Measurements from ENCODE around the gene MAGEC3. TPM values are rescaled to one million over a fixed set of nuclear protein-coding genes. Genes with fewer than 3 reads are reported as not detected.

Gene MAGEC3
- total RNA-seq, 1 donor from 2014 or later, result not detected

- Mint-ChIP-seq H3K4me3 (ENCODE audit: low read depth) (no peak overlapping the region), H3K27me3 (no peaks in the 10 kb centered on the region), H3K9me3 (ENCODE audit: low read depth) (peaks cover 9% of the 10 kb centered on the region), H3K4me1 (ENCODE audit: low read depth) (no peaks in the 10 kb centered on the region), H3K27ac (no peak overlapping the region), H3K36me3 (ENCODE audit: insufficient read depth) (no peaks in the 10 kb centered on the region)
- no peak for TF ChIP-seq CTCF (IDR thresholded peaks at IDR 0.05; ENCODE audit: unreplicated experiment)
- no peak for DNase-seq (ENCODE audit: low spot score, unreplicated experiment)
Observed at GRCh38 chrX:141941234-141941633, 103.1 kb downstream of the MAGEC3 start.

- H3K27ac Mint-ChIP-seq, result no peak overlapping the region
- H3K36me3 Mint-ChIP-seq (ENCODE audit: insufficient read depth), result no peaks in the 10 kb centered on the region
- H3K4me1 Mint-ChIP-seq (ENCODE audit: low read depth), result no peaks in the 10 kb centered on the region
- H3K9me3 Mint-ChIP-seq (ENCODE audit: low read depth), result peaks cover 26% of the 10 kb centered on the region
- no peaks in the 10 kb centered on the region for H3K27me3 Mint-ChIP-seq
- H3K4me3 Mint-ChIP-seq (ENCODE audit: low read depth), result no peak overlapping the region
- no peak for DNase-seq (ENCODE audit: low spot score, unreplicated experiment)
- no peak for TF ChIP-seq CTCF (IDR thresholded peaks at IDR 0.05; ENCODE audit: unreplicated experiment)
Observed at GRCh38 chrX:141945426-141945825, 107.3 kb downstream of the MAGEC3 start.

- Mint-ChIP-seq H3K4me3 (ENCODE audit: low read depth) (no peak overlapping the region), H3K36me3 (ENCODE audit: insufficient read depth) (no peaks in the 10 kb centered on the region), H3K4me1 (ENCODE audit: low read depth) (no peaks in the 10 kb centered on the region), H3K9me3 (ENCODE audit: low read depth) (peaks cover 39% of the 10 kb centered on the region), H3K27me3 (no peaks in the 10 kb centered on the region), H3K27ac (no peak overlapping the region)
- no peak for DNase-seq (ENCODE audit: low spot score, unreplicated experiment)
- no peak for TF ChIP-seq CTCF (IDR thresholded peaks at IDR 0.05; ENCODE audit: unreplicated experiment)
Observed at GRCh38 chrX:141947350-141947749, 109.2 kb downstream of the MAGEC3 start.

Other genes starting within 250 kb of the MAGEC3 start
- gene SPANXA2, start 248.6 kb upstream of the MAGEC3 start, total RNA-seq, result not detected in 2 replicates
- not detected in 2 replicates for gene SPANXD, start 139.6 kb upstream of the MAGEC3 start, total RNA-seq
- gene MAGEC1, start 65.6 kb downstream of the MAGEC3 start, total RNA-seq, result not detected in 2 replicates